ENCODE results near the gene C4orf36.

The C4orf36 gene, protein sequence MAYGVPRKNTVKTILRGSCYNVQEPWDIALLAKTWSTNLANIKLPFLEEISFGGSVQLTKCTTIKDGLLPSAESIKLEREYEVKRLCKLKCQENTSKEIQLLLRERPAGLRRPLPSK

DNA sequence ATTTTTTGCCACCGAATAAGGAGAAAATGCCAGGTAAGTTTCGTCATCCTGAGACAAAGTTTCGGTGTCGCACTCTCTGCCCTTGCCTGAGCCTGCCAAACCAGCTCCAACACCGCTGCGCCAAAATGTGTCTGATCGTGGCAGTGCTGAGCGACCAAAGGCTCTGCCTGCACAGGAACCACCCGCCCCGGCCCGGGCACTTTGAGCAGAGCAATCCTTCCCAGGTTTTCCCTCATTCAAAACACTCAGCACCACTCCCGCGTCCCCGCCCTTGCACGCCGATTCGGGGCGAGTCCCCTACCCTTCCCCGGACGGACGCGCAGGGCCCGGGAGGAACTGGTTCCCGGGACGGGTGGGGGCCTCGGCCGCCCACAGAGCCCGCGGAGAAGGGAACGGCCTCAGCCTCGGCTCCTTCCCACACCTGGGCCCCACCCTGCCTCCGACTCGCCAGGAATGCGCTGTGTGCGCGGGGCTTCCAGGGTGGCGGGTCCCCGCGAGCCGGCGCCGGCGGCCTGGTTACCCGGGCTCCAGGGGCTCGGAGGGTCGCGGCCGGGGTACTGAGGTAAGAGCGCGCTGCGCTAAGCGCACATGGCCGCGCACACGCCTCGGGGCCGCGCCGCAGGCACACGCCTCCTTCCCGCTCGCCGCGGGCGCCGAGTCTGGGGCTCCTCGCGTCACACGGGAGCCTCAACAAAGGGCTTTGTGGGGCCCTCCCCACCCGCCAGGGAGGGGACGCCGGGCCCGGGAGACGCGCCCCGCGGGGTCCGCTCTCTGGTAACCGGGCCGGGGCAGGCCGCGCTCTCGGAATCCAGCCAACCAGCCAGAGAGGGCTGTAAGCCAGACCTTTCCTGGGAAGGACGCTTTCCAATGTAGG is at the start of gene C4orf36:
C4orf36 (minus strand) TSS at position 661 of the 874 bp plus-strand sequence. CDS start 902 bp downstream, outside the sequence.
- no peak for TF ChIP-seq ZNF274 (IDR thresholded peaks at IDR 0.05; ENCODE audit: low read depth, low read length)
- H3K4me3 ChIP-seq (ENCODE audit: low read length) = peak within 1 kb of the TSS; percentile 62; the same call in 1 of the 2 replicates

GRCh38 chr4:86940920-86941460 is 48.8 kb upstream of the C4orf36 start:
- H3K4me3 ChIP-seq (ENCODE audit: low read length) = no peak overlapping the region; the same call in 1 of the 2 replicates

DNA sequence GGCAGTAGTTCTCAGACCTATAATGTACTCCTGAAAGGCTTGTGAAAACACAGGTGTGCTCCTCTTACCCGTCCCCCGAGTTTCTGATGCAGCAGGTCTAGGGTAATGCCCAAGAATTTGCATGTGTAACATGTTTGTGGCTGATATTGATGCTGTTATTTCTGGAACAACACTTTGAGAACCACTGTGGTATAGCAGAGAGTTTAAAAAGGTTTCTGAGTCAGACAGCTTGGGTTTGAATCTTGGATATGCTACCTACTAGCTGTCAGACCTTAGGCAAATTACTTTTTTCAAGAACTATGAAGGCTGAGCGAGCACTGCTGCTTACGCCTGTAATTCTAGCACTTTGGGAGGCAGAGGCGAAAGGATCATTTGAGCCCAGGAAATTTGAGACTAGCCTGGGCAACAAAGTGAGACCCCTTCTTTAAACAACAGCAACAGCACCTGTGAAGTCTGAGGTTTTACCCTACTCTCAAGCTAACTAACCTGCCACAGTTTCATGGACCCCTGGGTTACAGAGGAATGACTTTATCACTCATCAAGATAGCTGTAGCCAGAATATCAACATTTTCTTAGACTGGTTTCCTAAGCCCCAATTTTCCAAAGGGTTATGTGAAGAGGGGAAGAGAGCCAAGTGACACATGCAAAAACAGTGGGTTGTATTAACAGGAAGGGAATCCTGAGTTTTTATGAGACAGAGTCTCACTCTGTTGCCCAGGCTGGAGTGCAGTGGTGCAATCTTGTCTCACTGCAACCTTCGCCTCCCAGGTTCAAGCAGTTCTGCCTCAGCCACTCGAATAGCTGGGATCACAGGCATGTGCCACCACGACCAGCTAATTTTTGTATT is 47.7 kb upstream of the C4orf36 start:
- H3K4me3 ChIP-seq (ENCODE audit: low read length) = peak overlapping the region; percentile 44; the same call in 1 of the 2 replicates
- TF ChIP-seq ZNF274 (IDR thresholded peaks at IDR 0.05; ENCODE audit: low read depth, low read length) = no peak

More at GRCh38 chr4:86940920-86941460, 48.8 kb upstream of the C4orf36 start:
- no peak for TF ChIP-seq ZNF274 (IDR thresholded peaks at IDR 0.05; ENCODE audit: low read depth, low read length)

- no peak for TF ChIP-seq ZNF274 (IDR thresholded peaks at IDR 0.05; ENCODE audit: low read depth, low read length)
- H3K4me3 ChIP-seq (ENCODE audit: low read length) = no peak overlapping the region
Measured at GRCh38 chr4:86938771-86939520, 46.7 kb upstream of the C4orf36 start.

DNA sequence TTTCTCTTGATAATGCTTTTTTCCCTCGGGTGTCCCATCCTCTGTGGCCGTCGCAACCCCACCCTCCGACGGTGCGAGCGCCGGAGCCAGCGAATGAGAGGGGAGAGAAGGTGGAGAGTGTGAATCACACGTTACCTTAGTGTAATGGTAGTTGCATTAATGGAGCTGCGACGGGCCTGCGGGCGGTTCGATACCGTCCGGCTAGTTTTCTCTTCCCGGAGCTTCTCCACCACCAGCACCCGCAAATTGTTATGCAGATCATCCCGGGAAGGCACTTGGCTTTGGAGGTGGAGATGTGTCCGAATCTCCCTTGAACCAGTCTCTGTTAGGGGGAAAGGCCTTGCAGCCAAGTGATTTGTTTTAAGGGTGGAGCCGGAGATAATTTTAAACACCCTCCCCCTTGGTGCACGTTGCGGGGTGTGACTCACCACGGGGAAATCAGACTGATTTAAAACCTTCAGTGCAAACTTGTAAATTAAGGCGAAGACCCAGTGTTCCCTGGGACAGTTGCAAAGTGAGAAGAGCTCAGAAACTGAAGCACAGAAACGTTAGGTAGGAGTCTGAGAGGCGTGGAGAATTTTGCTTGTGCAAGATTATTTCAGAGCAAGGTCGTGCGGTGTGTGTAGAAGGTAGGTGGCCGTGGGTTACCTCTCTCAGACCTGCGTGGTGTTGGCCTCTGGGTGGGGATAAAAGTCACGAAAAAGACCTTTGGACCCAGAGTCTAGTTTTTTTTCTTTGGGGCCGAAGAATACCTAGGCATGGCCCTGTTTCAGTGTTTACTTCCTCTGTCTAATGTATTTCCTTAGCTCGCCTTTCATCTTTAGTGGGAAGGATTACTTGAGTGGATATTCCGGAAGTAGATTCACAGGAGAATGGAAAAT is 43.9 kb upstream of the C4orf36 start:
- TF ChIP-seq ZNF274 (IDR thresholded peaks at IDR 0.05; ENCODE audit: low read depth, low read length) = no peak
- H3K4me3 ChIP-seq (ENCODE audit: low read length) = peak overlapping the region; percentile 80

- TF ChIP-seq ZNF274 (IDR thresholded peaks at IDR 0.05; ENCODE audit: low read depth, low read length) = no peak
Measured at GRCh38 chr4:86935566-86935852, 43.3 kb upstream of the C4orf36 start.

GRCh38 chr4:86934771-86935565 is 42.7 kb upstream of the C4orf36 start, which contains the start of gene AFF1:
TSS of gene AFF1 (plus strand) at chr4:86935011. CDS start at chr4:86948534, 13,523 bp downstream.
- TF ChIP-seq ZNF274 (IDR thresholded peaks at IDR 0.05; ENCODE audit: low read depth, low read length) = no peak
- H3K4me3 ChIP-seq (ENCODE audit: low read length) = peak within 1 kb of the TSS; percentile 100

More at GRCh38 chr4:86935566-86935852, 43.3 kb upstream of the C4orf36 start:
- peak overlapping the region; percentile 80 for H3K4me3 ChIP-seq (ENCODE audit: low read length)

DNA sequence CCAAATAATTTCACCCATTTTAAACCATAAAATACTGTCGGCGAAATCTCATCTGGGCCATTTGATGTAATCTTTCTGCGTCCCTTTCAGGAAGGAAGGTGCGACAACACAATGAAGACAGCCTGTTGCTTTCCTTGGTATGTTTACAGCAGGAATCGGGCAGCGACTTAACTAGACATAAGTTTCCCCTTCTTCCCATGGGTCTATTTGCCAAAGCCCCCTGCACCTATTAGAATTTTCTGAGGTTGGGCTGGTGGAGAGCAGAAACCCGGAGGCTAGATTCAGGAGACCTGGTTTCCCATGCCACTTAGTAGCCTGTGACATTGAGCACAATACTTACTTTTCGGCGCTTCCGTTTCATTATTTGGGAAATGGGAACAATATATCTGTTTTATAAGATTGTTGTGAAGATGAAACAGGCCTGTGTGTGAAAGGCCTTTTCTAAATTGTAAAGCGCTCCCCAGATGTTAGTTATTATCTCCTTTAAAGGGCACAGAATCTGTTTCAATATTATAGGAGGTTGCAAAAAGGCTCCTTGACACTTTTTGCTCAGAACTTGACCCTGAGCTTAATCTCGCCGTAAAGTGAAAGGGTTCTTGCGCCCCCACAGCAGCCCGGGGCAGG is 42.0 kb upstream of the C4orf36 start:
- H3K4me3 ChIP-seq (ENCODE audit: low read length) = peak overlapping the region; percentile 100
- TF ChIP-seq ZNF274 (IDR thresholded peaks at IDR 0.05; ENCODE audit: low read depth, low read length) = no peak

GRCh38 chr4:86928400-86929255 is 36.4 kb upstream of the C4orf36 start:
- no peak overlapping the region for H3K4me3 ChIP-seq (ENCODE audit: low read length)

GRCh38 chr4:86927843-86928395 is 35.7 kb upstream of the C4orf36 start:
- TF ChIP-seq ZNF274 (IDR thresholded peaks at IDR 0.05; ENCODE audit: low read depth, low read length) = no peak
- no peak overlapping the region for H3K4me3 ChIP-seq (ENCODE audit: low read length)

More at GRCh38 chr4:86928400-86929255, 36.4 kb upstream of the C4orf36 start:
- no peak for TF ChIP-seq ZNF274 (IDR thresholded peaks at IDR 0.05; ENCODE audit: low read depth, low read length)

All from GM08714 (cell line).